K562 (cell line): ENCODE results near the gene TMEM108. TPM values are rescaled to one million over a fixed set of nuclear protein-coding genes. Genes with fewer than 3 reads are reported as not detected.
A peak's percentile ranks its signal among the peaks of the same experiment; 100 is the strongest.

Experiments used
- ATAC-seq: fragments of 200-7000 bp; cut with Tn5 transposase; 3 replicates; pipeline ENCODE4 v1.9.1; 2020; ENCODE audit warnings: moderate library complexity
- BruUV-seq: library from RNA; stranded (reverse); fragments of 400-500 nt; replicated peaks from 2 replicates; lab custom pipeline; 2021; lab: Mats Ljungman, UMichigan
- CTCF ChIA-PET: fragments of 300-600 bp; formaldehyde crosslinking; extraction: SDS; loops from one replicate; lab custom pipeline; 2021; ENCODE audit warnings: low intra/inter-chr PET ratio; lab: Yijun Ruan, JAX
- POLR2A ChIA-PET: fragments of 300-600, 350-650 bp; sonication (Branson Sonifier 250); formaldehyde crosslinking; extraction: SDS; loops from one replicate; lab custom pipeline; 2021; ENCODE audit warnings: antibody characterized with exemption, inconsistent platforms; lab: Yijun Ruan, JAX
- DNase-seq, 4 experiments: peaks; one replicate each; pipeline versions ENCODE4 v3.0.0 to v3.0.0-alpha.2; 2011 to 2018; ENCODE audit warnings: low spot score in 3 of 4, mixed read lengths in 3 of 4; ENCODE audit errors: extremely low read depth in 1 of 4
- FAIRE-seq: peaks from 2 replicates; lab custom pipeline; 2011; peaks lifted over from hg19 to GRCh38; lab: Jason Lieb, UNC
- H2AFZ ChIP-seq: 2 replicates; pipeline ENCODE4 v1.6.0; 2011; ENCODE audit warnings: low read depth, low read length, control low read depth, inconsistent platforms
- H3K27ac ChIP-seq: fragments of 200-600 bp; 3 replicates; pipeline ENCODE4 v1.8.0; 2011; ENCODE audit warnings: low read depth, mild to moderate bottlenecking, control low read depth, inconsistent platforms, low read length, moderate library complexity, mixed read lengths; ENCODE audit errors: extremely low read depth
- H3K27me3 ChIP-seq, 2 experiments: fragments of 300-600 bp in 1 of 2; 2 replicates in 1 of 2; 3 replicates in 1 of 2; pipeline versions ENCODE4 v1.6.0 to v1.8.0; 2011; ENCODE audit warnings: inconsistent platforms in 2 of 2, low read length in 2 of 2, mild to moderate bottlenecking in 1 of 2, mixed read lengths in 1 of 2, moderate library complexity in 1 of 2; ENCODE audit not compliant: control insufficient read depth in 2 of 2, insufficient read depth in 2 of 2
- H3K36me3 ChIP-seq: fragments of 300-600 bp; 3 replicates; pipeline ENCODE4 v1.8.0; 2011; ENCODE audit warnings: mild to moderate bottlenecking, low read length, inconsistent platforms; ENCODE audit not compliant: control insufficient read depth, insufficient read depth
- H3K4me1 ChIP-seq, 2 experiments: fragments of 200-600 bp in 1 of 2; replicated peaks in 1 of 2; 2 replicates in 1 of 2; 3 replicates in 1 of 2; pipeline versions ENCODE4 v1.5.1 to v1.8.0; 2011; ENCODE audit warnings: inconsistent platforms in 2 of 2, low read length in 2 of 2, mild to moderate bottlenecking in 1 of 2, mixed read lengths in 1 of 2, moderate library complexity in 1 of 2; ENCODE audit not compliant: control insufficient read depth in 2 of 2, insufficient read depth in 2 of 2
- H3K4me2 ChIP-seq: 2 replicates; pipeline ENCODE4 v1.6.1; 2011; ENCODE audit warnings: low read length, control low read depth, inconsistent platforms, mixed read lengths; ENCODE audit not compliant: insufficient read depth
- H3K4me3 ChIP-seq: fragments of 200-600 bp; sonication (generic), shearing (Covaris generic); 2 replicates; pipeline ENCODE4 v1.5.1; 2016; ENCODE audit warnings: control low read depth, inconsistent platforms
- H3K79me2 ChIP-seq: fragments of 200-600 bp; 3 replicates; pipeline ENCODE4 v1.8.0; 2011; ENCODE audit warnings: low read length, inconsistent platforms; ENCODE audit not compliant: control insufficient read depth, insufficient read depth
- H3K9ac ChIP-seq, 2 experiments: 2 replicates each; pipeline versions ENCODE4 v1.6.0 to v1.6.1; 2011; ENCODE audit warnings: low read depth in 2 of 2, low read length in 2 of 2, control low read depth in 1 of 2, inconsistent platforms in 1 of 2, mild to moderate bottlenecking in 1 of 2, mixed read lengths in 1 of 2; ENCODE audit not compliant: insufficient read depth in 1 of 2
- H3K9me1 ChIP-seq: one replicate; pipeline ENCODE4 v1.6.0; 2011; ENCODE audit warnings: inconsistent platforms, mild to moderate bottlenecking, low read length, moderate library complexity; ENCODE audit not compliant: control insufficient read depth, insufficient read depth
- H3K9me3 ChIP-seq: replicated peaks from 2 replicates; pipeline ENCODE4 v1.5.1; 2011; ENCODE audit warnings: low read depth, low read length, inconsistent platforms; ENCODE audit not compliant: control insufficient read depth, insufficient read depth
- H4K20me1 ChIP-seq: replicated peaks from 2 replicates; pipeline ENCODE4 v1.6.1; 2011; ENCODE audit warnings: low read length, inconsistent platforms, mixed read lengths; ENCODE audit not compliant: control insufficient read depth, insufficient read depth
- ATF3 ChIP-seq, 2 experiments: fragments of 450-650 bp in 1 of 2; sonication (generic) in 1 of 2; formaldehyde crosslinking in 1 of 2; IDR thresholded peaks in 1 of 2; conservative IDR thresholded peaks in 1 of 2; 2 replicates each; pipeline versions ENCODE4 v1.6.1 to v1.8.1; 2016 to 2023; ENCODE audit warnings: mild to moderate bottlenecking in 2 of 2, moderate library complexity in 2 of 2, inconsistent platforms in 1 of 2, missing genetic modification reagents in 1 of 2
- BRD9 ChIP-seq: fragments of 450-650 bp; IDR thresholded peaks from 2 replicates; pipeline ENCODE4 v1.6.1; 2018; ENCODE audit warnings: low read depth; ENCODE audit not compliant: partially characterized antibody
- CBX2 ChIP-seq: fragments of 200-600 bp; sonication (generic); IDR thresholded peaks from one replicate; pipeline ENCODE4 v1.6.1; 2012; ENCODE audit warnings: mild to moderate bottlenecking, low read length, inconsistent platforms; ENCODE audit not compliant: insufficient read depth, poor library complexity, severe bottlenecking
- CREB3 ChIP-seq: fragments of 450-650 bp; conservative IDR thresholded peaks from 2 replicates; pipeline ENCODE4 v1.6.1; 2016; ENCODE audit warnings: missing genetic modification characterization, low read depth, mild to moderate bottlenecking, missing compliant biosample characterization, moderate library complexity
- DMBX1 ChIP-seq: fragments of 250-450 bp; sonication (Bioruptor Pico); IDR thresholded peaks from 2 replicates; pipeline ENCODE4 v1.8.0; 2022; ENCODE audit warnings: inconsistent platforms, mild to moderate bottlenecking, moderate library complexity, borderline replicate concordance
- ETV6 ChIP-seq, 3 experiments: fragments of 150-350 bp in 1 of 3; sonication (generic) in 1 of 3; formaldehyde crosslinking in 1 of 3; IDR thresholded peaks; 2 replicates each; pipeline versions ENCODE4 v1.6.1 to v1.8.0; 2014 to 2022; ENCODE audit warnings: borderline replicate concordance in 2 of 3, low read depth in 2 of 3, antibody characterized with exemption in 1 of 3, low read length in 1 of 3, mild to moderate bottlenecking in 1 of 3, missing genetic modification reagents in 1 of 3
- FIP1L1 ChIP-seq: fragments of 200-400 bp; formaldehyde crosslinking; IDR thresholded peaks from 2 replicates; pipeline ENCODE4 v1.6.1; 2018; ENCODE audit warnings: mild to moderate bottlenecking, low read depth, low read length; ENCODE audit not compliant: poor library complexity, severe bottlenecking
- HNRNPL ChIP-seq: fragments of 200-400 bp; formaldehyde crosslinking; IDR thresholded peaks from 2 replicates; pipeline ENCODE4 v1.6.1; 2017; ENCODE audit warnings: low read depth, mild to moderate bottlenecking, low read length
- MEF2A ChIP-seq: IDR thresholded peaks from 2 replicates; pipeline ENCODE4 v1.6.1; 2011; ENCODE audit warnings: low read depth, mild to moderate bottlenecking, low read length, moderate library complexity; ENCODE audit not compliant: control insufficient read depth
- MEF2D ChIP-seq: conservative IDR thresholded peaks from 2 replicates; pipeline ENCODE4 v1.6.1; 2016; ENCODE audit warnings: low read depth, missing genetic modification characterization, missing compliant biosample characterization
- MEIS2 ChIP-seq: fragments of 450-650 bp; IDR thresholded peaks from 2 replicates; pipeline ENCODE4 v1.6.1; 2014; ENCODE audit warnings: mild to moderate bottlenecking; ENCODE audit not compliant: partially characterized antibody
- SMARCA4 ChIP-seq: fragments of 450-650 bp; IDR thresholded peaks from 2 replicates; pipeline ENCODE4 v1.6.1; 2016
- SMARCE1 ChIP-seq: fragments of 450-650 bp; IDR thresholded peaks from 2 replicates; pipeline ENCODE4 v1.7.1; 2016; ENCODE audit warnings: mild to moderate bottlenecking
- SP2 ChIP-seq: IDR thresholded peaks from 2 replicates; pipeline ENCODE4 v1.6.1; 2011; ENCODE audit warnings: mild to moderate bottlenecking, low read depth, low read length, moderate library complexity; ENCODE audit not compliant: poor library complexity, severe bottlenecking; ENCODE audit errors: extremely low read depth
- TCFL5 ChIP-seq: fragments of 250-450 bp; sonication (Bioruptor Pico); conservative IDR thresholded peaks from 2 replicates; pipeline ENCODE4 v1.6.1; 2021; ENCODE audit warnings: mild to moderate bottlenecking, moderate library complexity, matching md5 sums
- TRIM25 ChIP-seq: fragments of 450-650 bp; IDR thresholded peaks from 2 replicates; pipeline ENCODE4 v1.7.0; 2016; ENCODE audit warnings: borderline replicate concordance
- in situ Hi-C: fragments of 300-500 bp; cut with MboI; formaldehyde crosslinking; loops from 4 replicates; pipeline ENCODE4 v1.15.0; 2018; ENCODE audit warnings: inconsistent platforms, mixed read lengths
- intact Hi-C: fragments of 100-400 bp; cut with micrococcal nuclease; formaldehyde crosslinking; loops from 2 replicates; pipeline ENCODE4 v1.14.2; 2022
- polyA plus RNA-seq, 8 experiments: library from polyadenylated mRNA; depleted of rRNA in 4 of 8; stranded (reverse) in 5 of 8; unstranded in 3 of 8; fragments of >200 nt; fragmentation: Nextera tagmentation in 2 of 8; fragmentation: Illumina TruSeq in 1 of 8; extraction: Ambion mirVana in 2 of 8; extraction: Trizol in 1 of 8; gene quantifications; 2 replicates each; pipeline versions ENCODE4 v1.2.1 to v1.2.3, GENCODE V29; 2011 to 2014; ENCODE audit warnings: inconsistent platforms in 1 of 8, missing spikeins in 1 of 8
- total RNA-seq, 7 experiments: library from RNA; depleted of rRNA in 6 of 7; stranded (reverse); fragments of >200 nt in 6 of 7; fragmentation: Illumina TruSeq in 2 of 7; extraction: Trizol in 2 of 7; gene quantifications; 2 replicates each; pipeline versions ENCODE4 v1.2.1 to v1.2.3, GENCODE V29; 2011 to 2021; ENCODE audit warnings: low replicate concordance in 1 of 7

TMEM108 gene
- total and polyA plus RNA-seq, 9 of the 15 experiments (the other 6 are each of a cell fraction or from before 2014, with no cell fraction given), result 0.65 to 11.1 (median 3.4) TPM

- TF ChIP-seq SP2, result no peak
- TF ChIP-seq ATF3 (IDR thresholded peaks at IDR 0.05), result no peak
- TF ChIP-seq ATF3 (CRISPR knock-in tag; conservative IDR thresholded peaks at IDR 0.05), result no peak
- TF ChIP-seq ETV6 (IDR thresholded peaks at IDR 0.05; ENCODE audit: borderline replicate concordance in 1 of 2, low read depth in 2 of 2, low read length in 1 of 2), result 0 out of 4 replicates have a peak, but pooled peaks of 1 of the 2 experiments have one; percentile 69
- TF ChIP-seq ETV6 (CRISPR knock-in tag; IDR thresholded peaks at IDR 0.05; ENCODE audit: borderline replicate concordance), result no peak
- peak; percentile 81 for TF ChIP-seq MEIS2
- TF ChIP-seq MEF2D (tag), result peak; percentile 66; the same call in 1 of the 2 replicates
- peak; percentile 63; the same call in 1 of the 2 replicates for TF ChIP-seq MEF2A
- TF ChIP-seq, all 486 proteins: peak for 8
Measured at GRCh38 chr3:133211449-133211848, 173.3 kb downstream of the TMEM108 start (continued).

DNA sequence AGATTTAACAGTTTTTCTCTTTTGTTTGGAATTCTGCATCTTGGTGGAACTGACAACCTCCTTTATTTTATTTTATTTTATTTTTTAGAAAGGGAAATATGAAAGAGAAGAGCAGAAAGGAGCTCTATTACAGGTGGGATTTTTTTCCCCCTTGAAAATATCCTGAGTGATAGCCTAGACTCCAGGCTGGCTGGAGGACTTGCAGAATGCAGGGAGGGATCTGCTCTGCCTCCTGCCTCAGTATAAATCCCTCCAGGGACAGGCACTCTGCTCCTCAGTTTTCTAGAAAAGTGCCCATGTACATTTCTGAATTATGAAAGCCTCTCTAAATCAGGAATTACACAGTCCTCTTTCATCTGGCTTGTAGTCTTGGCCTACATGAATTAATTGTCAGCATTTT, 173.7 kb downstream of the TMEM108 start:
- no peak for FAIRE-seq
- CTCF ChIA-PET, result no interaction called here
- intact Hi-C loops (no loop called here), in situ Hi-C loops (no loop called here)
- H3K27me3 ChIP-seq, result no peaks in the 10 kb centered on the region
- no peak overlapping the region for H3K4me3 ChIP-seq
- H3K9ac ChIP-seq, result no peak overlapping the region
- no peaks in the 10 kb centered on the region for H3K36me3 ChIP-seq
- H3K79me2 ChIP-seq, result no peaks in the 10 kb centered on the region
- no peaks in the 10 kb centered on the region; a peak in 1 of 5 replicates for H3K4me1 ChIP-seq
- no peaks in the 10 kb centered on the region for H4K20me1 ChIP-seq
- no peak for ATAC-seq
- no peak for DNase-seq
- H3K9me1 ChIP-seq, result no peaks in the 10 kb centered on the region
- peak overlapping the region; percentile 45; the same call in 1 of the 3 replicates for H3K27ac ChIP-seq
- POLR2A ChIA-PET, result no interaction called here
- no peak overlapping the region for H2AFZ ChIP-seq
- no peaks in the 10 kb centered on the region for H3K9me3 ChIP-seq
- no peak overlapping the region for H3K4me2 ChIP-seq
- BruUV-seq, result no TSS peak
- TF ChIP-seq SMARCA4, result no peak
- no peak for TF ChIP-seq BRD9
- TF ChIP-seq CBX2, result no peak
- TF ChIP-seq TCFL5 (CRISPR knock-in tag), result no peak
- no peak for TF ChIP-seq SMARCE1
- TF ChIP-seq FIP1L1, result no peak
- TF ChIP-seq DMBX1 (CRISPR knock-in tag), result no peak
- TF ChIP-seq HNRNPL, result no peak
- no peak for TF ChIP-seq CREB3 (tag)
- no peak for TF ChIP-seq TRIM25
